Measurements from ENCODE around the gene HOXB4. TPM values are rescaled to one million over a fixed set of nuclear protein-coding genes. Genes with fewer than 3 reads are reported as not detected.

HOXB4 gene
- total and polyA plus RNA-seq, 3 experiments from 2014 or later: 0.33 to 3.7 (median 3.4) TPM

DNA sequence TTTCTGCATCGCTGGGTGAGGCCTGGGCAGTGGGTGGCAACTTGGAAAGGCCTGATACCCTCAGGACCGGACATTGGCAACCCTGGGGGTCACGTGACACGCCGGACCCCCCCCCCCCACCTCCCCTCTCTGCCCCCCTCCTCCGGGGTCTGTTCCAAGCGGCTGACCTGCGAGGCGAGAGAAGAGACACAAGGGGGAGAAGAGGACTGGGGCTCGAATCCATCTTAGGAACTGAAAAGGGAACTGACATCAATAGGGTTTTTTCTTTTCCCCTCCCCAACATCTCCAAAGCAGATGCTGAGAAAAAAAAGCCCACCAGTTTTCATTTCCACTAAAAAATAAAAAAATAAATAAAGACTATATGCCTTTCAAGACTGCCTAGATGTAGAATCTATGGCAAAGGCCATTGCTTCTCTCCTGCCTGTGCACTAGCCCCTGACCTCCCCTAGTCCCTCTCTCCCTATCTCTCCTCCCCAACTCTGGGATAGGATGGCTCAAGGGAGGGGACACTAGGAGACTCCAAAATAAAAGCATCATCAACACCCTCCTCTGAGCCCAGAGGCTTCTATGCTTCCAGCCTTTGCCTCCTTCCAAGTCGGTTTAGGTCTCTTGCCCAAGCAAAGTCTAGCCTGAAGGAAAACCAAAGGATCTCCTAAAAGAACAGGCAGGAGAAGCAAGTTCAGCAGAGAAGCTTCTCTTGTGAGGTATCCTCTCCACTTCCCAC is 25.5 kb downstream of the HOXB4 start:
- POLR2A ChIA-PET: no interaction called here
- CTCF ChIA-PET: no interaction called here
- no peak overlapping the region for H3K27ac Mint-ChIP-seq
- peak in 1 of 5 donors; percentile 6 for DNase-seq
- peaks cover 9 to 10% of the 10 kb centered on the region in 2 donors for H3K27me3 Mint-ChIP-seq
- Histone ChIP-seq H3K27me3 (ENCODE audit: insufficient read depth, low read length, poor library complexity, severe bottlenecking) (no peaks in the 10 kb centered on the region), H3K27ac (ENCODE audit: low read depth, low read length) (no peak overlapping the region), H3K9me3 (ENCODE audit: low read length) (no peaks in the 10 kb centered on the region), H3K36me3 (ENCODE audit: insufficient read depth, low read length) (no peaks in the 10 kb centered on the region), H3K4me3 (ENCODE audit: low read length) (no peak overlapping the region), H3K4me1 (ENCODE audit: insufficient read depth, low read length) (peaks cover 12% of the 10 kb centered on the region)
- peaks cover 0 to 8% (median 5%) of the 10 kb centered on the region in 3 donors for H3K36me3 Mint-ChIP-seq
- H3K4me3 Mint-ChIP-seq: no peak overlapping the region
- H3K9me3 Mint-ChIP-seq: no peaks in the 10 kb centered on the region
- peaks cover 8 to 24% (median 16%) of the 10 kb centered on the region in 3 donors for H3K4me1 Mint-ChIP-seq

DNA sequence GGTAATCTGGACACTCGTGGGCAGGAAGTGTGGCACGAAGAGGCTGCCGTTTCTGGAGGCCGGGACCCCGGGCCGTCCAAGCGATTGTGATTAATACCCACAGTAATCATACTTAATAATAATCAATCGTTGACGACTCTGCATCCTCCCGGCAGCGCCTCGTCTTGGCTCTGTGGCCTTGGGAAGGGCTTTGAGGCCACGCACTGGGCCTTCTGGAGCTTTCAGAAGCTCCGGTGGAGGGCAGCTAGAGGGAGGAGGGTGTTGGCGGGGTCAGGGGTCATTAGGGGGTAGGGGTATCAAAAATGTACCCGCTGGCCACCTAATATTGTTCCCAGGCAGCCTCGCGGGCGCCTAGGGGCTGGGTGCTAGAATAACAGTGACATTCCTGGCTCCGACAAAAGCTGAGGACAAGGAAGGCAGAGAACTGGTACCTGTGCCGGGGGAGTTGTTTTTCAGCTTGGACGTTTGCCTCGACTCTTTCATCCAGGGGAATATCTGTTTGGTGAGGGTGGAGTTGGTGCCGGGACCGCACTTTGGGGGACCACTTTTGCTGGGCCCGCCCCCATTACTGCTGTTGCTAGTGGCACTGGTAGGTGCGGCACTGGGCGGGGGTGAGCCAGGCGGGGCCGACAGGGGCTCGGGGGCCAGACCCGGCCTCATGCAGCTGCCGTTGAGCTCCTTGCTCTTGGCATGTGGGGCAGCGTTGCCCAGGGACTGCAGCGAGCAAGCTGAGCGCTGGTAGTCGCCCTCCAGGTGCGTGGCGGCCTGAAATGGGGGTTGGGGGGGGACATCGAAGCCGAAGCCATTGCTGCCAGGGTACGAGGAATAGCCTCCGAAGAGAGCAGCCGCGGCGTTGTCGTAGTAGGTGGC is 26.3 kb downstream of the HOXB4 start:
- CTCF ChIA-PET: no interaction called here
- no peak overlapping the region for H3K4me3 Mint-ChIP-seq
- POLR2A ChIA-PET: no interaction called here

DNA sequence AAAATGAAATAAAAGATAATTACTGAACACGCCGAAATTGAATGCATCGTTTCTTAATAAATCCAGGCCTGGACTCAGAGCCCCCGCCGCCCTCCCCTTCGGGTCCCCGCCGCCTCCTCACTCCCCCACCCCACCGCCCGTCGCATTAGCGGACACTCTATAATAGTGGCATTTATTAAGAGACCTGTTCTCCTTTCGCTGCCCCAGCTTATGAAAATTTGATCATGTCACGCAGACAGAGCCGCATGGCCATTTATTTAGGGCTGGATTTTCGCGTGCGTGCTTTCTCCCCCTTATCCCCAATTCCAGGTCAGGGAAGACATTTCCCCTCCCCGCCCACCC is 27.0 kb downstream of the HOXB4 start:
- Histone ChIP-seq H3K4me3 (ENCODE audit: low read length) (no peak overlapping the region), H3K4me1 (ENCODE audit: insufficient read depth, low read length) (peaks cover 22% of the 10 kb centered on the region), H3K27ac (ENCODE audit: low read depth, low read length) (no peak overlapping the region), H3K36me3 (ENCODE audit: insufficient read depth, low read length) (no peaks in the 10 kb centered on the region), H3K9me3 (ENCODE audit: low read length) (no peaks in the 10 kb centered on the region), H3K27me3 (ENCODE audit: insufficient read depth, low read length, poor library complexity, severe bottlenecking) (no peaks in the 10 kb centered on the region)
- peaks cover 9 to 36% (median 18%) of the 10 kb centered on the region in 3 donors for H3K4me1 Mint-ChIP-seq
- POLR2A ChIA-PET: no interaction called here
- no peak overlapping the region for H3K4me3 Mint-ChIP-seq
- H3K9me3 Mint-ChIP-seq: no peaks in the 10 kb centered on the region
- H3K27me3 Mint-ChIP-seq: peaks cover 3 to 6% of the 10 kb centered on the region in 2 donors
- CTCF ChIA-PET: no interaction called here
- no peak overlapping the region for H3K27ac Mint-ChIP-seq
- H3K36me3 Mint-ChIP-seq: peaks cover 0 to 8% (median 5%) of the 10 kb centered on the region in 3 donors
- no peak for DNase-seq

More for the DNA sequence above, 26.3 kb downstream of the HOXB4 start:
- H3K9me3 ChIP-seq (ENCODE audit: low read length): no peaks in the 10 kb centered on the region
- no peak overlapping the region for H3K4me3 ChIP-seq (ENCODE audit: low read length)
- H3K36me3 Mint-ChIP-seq: peaks cover 0 to 8% (median 5%) of the 10 kb centered on the region in 3 donors
- H3K27ac ChIP-seq (ENCODE audit: low read depth, low read length): no peak overlapping the region
- H3K27ac Mint-ChIP-seq: no peak overlapping the region
- H3K4me1 ChIP-seq (ENCODE audit: insufficient read depth, low read length): peaks cover 17% of the 10 kb centered on the region
- H3K27me3 ChIP-seq (ENCODE audit: insufficient read depth, low read length, poor library complexity, severe bottlenecking): no peaks in the 10 kb centered on the region
- H3K27me3 Mint-ChIP-seq: peaks cover 7% of the 10 kb centered on the region in 2 donors
- H3K4me1 Mint-ChIP-seq: peaks cover 9 to 31% (median 18%) of the 10 kb centered on the region in 3 donors
- DNase-seq: peak in 1 of 5 donors; percentile 33
- H3K36me3 ChIP-seq (ENCODE audit: insufficient read depth, low read length): no peaks in the 10 kb centered on the region
- no peaks in the 10 kb centered on the region for H3K9me3 Mint-ChIP-seq

DNA sequence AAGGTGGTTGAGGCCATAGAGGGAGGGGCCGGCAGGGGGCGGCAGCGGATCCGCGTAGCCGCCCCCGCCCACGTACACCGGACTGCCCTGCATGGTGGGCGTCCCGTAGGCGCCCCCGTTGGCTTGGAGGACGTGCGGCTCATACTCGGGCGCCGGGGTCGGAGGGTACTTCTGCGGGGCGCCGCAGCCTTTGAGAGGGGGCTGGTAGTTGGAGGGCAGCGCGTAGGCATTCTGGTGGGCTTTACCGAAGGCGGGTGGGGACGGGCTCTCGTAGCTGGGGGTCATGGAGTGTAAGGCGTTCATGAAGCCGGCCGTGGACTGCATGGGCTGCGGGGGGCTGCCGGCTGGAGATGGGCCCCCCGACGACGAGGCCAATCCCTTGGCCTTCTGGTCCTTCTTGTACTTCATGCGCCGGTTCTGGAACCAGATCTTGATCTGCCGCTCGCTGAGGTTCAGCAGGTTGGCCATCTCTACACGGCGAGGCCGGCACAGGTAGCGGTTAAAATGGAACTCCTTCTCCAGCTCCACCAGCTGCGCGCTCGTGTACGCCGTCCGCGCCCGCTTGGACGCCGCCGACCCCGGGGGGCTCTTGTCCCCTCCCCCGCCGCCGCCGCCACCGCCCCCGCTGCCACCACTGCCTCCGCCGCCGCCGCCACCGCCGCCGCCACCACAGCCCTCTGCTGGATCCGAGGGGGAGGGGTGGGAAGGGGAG is 27.5 kb downstream of the HOXB4 start:
- POLR2A ChIA-PET: no interaction called here

DNA sequence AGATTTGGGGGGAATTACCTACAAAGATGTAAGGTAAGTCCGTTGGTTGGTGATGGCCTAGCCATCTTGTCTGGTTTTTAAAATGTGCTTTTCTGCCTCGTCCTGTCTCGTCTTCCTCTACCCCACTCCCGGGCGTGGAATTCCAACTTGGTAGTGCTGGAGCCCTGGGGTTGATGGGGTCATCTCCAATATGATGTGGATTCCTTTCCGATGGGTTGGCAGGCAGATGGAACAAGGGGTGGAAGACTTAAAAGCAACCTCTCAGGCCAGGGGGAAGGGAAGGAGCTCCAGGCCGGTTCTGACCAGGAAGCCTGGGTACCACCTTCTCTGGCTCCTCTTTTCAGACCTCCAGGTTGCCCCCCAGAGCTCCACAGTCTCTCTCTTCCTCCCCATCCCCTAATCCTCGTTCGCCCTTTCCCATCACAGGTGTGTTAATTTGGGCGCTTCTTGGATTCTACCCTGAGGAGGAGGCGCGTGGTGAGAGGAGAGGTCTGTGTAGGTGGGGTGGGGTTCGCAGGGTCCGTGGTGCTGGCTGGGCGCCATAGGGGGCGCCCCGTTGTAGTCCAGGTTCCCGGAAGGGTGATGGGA is 28.1 kb downstream of the HOXB4 start:
- Histone ChIP-seq H3K36me3 (ENCODE audit: insufficient read depth, low read length) (no peaks in the 10 kb centered on the region), H3K4me1 (ENCODE audit: insufficient read depth, low read length) (peaks cover 30% of the 10 kb centered on the region), H3K27ac (ENCODE audit: low read depth, low read length) (no peak overlapping the region), H3K9me3 (ENCODE audit: low read length) (no peaks in the 10 kb centered on the region), H3K27me3 (ENCODE audit: insufficient read depth, low read length, poor library complexity, severe bottlenecking) (no peaks in the 10 kb centered on the region), H3K4me3 (ENCODE audit: low read length) (no peak overlapping the region)
- peak in 1 of 5 donors; percentile 39 for DNase-seq
- no peak overlapping the region for H3K27ac Mint-ChIP-seq
- peaks cover 12 to 36% (median 13%) of the 10 kb centered on the region in 3 donors for H3K4me1 Mint-ChIP-seq
- no peaks in the 10 kb centered on the region for H3K9me3 Mint-ChIP-seq
- H3K36me3 Mint-ChIP-seq: peaks cover 0 to 8% (median 5%) of the 10 kb centered on the region in 3 donors
- no peak overlapping the region for H3K4me3 Mint-ChIP-seq
- peaks cover 0 to 2% of the 10 kb centered on the region in 2 donors for H3K27me3 Mint-ChIP-seq
- POLR2A ChIA-PET: no interaction called here
- CTCF ChIA-PET: no interaction called here

More for the DNA sequence above, 27.5 kb downstream of the HOXB4 start:
- DNase-seq: peak in 1 of 5 donors; percentile 36
- no peaks in the 10 kb centered on the region for H3K36me3 ChIP-seq (ENCODE audit: insufficient read depth, low read length)
- H3K4me1 ChIP-seq (ENCODE audit: insufficient read depth, low read length): peaks cover 24% of the 10 kb centered on the region
- Mint-ChIP-seq H3K27me3 (peaks cover 3 to 5% of the 10 kb centered on the region in 2 donors), H3K27ac (no peak overlapping the region), H3K36me3 (peaks cover 0 to 8% (median 5%) of the 10 kb centered on the region in 3 donors), H3K4me3 (no peak overlapping the region), H3K4me1 (peaks cover 11 to 35% (median 18%) of the 10 kb centered on the region in 3 donors), H3K9me3 (no peaks in the 10 kb centered on the region)
- H3K9me3 ChIP-seq (ENCODE audit: low read length): no peaks in the 10 kb centered on the region
- CTCF ChIA-PET: no interaction called here
- H3K27ac ChIP-seq (ENCODE audit: low read depth, low read length): no peak overlapping the region
- no peak overlapping the region for H3K4me3 ChIP-seq (ENCODE audit: low read length)
- no peaks in the 10 kb centered on the region for H3K27me3 ChIP-seq (ENCODE audit: insufficient read depth, low read length, poor library complexity, severe bottlenecking)

DNA sequence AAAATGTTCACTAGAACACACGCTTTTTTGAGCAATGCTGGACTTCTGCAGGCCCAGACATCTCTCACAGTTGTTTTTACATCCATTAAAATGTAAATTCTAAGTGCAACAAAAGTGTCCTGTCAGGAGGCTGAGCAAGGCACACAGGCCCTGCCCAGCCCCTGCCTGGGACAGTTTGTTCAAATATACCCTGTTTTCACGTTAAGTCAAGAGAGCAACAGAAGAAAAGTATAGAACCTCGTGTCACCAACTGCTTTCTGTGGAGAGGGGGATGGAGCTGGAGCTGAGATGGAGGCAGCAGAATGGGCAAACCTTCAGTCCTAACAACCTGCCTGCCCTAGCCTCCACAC is 28.9 kb downstream of the HOXB4 start:
- Mint-ChIP-seq H3K4me1 (peaks cover 12 to 41% (median 13%) of the 10 kb centered on the region in 3 donors), H3K9me3 (no peaks in the 10 kb centered on the region), H3K27ac (peak overlapping the region in 1 of 8 donors; percentile 36), H3K27me3 (peaks cover 0 to 2% of the 10 kb centered on the region in 2 donors), H3K4me3 (peak overlapping the region in 1 of 7 donors; percentile 11), H3K36me3 (peaks cover 0 to 8% (median 5%) of the 10 kb centered on the region in 3 donors)
- CTCF ChIA-PET: interaction anchor here (1.7 kb wide), 1 partner anchor 44 kb away, joined by 3 read pairs; no protein-coding TSS in a partner anchor
- DNase-seq: no peak
- H3K36me3 ChIP-seq (ENCODE audit: insufficient read depth, low read length): no peaks in the 10 kb centered on the region
- H3K27me3 ChIP-seq (ENCODE audit: insufficient read depth, low read length, poor library complexity, severe bottlenecking): no peaks in the 10 kb centered on the region
- H3K4me1 ChIP-seq (ENCODE audit: insufficient read depth, low read length): peaks cover 32% of the 10 kb centered on the region
- H3K4me3 ChIP-seq (ENCODE audit: low read length): no peak overlapping the region
- no peaks in the 10 kb centered on the region for H3K9me3 ChIP-seq (ENCODE audit: low read length)
- POLR2A ChIA-PET: interaction anchor here (0.9 kb wide), 1 partner anchor 12 kb away, joined by 3 read pairs; no protein-coding TSS in a partner anchor
- peak overlapping the region; percentile 92 for H3K27ac ChIP-seq (ENCODE audit: low read depth, low read length)

DNA sequence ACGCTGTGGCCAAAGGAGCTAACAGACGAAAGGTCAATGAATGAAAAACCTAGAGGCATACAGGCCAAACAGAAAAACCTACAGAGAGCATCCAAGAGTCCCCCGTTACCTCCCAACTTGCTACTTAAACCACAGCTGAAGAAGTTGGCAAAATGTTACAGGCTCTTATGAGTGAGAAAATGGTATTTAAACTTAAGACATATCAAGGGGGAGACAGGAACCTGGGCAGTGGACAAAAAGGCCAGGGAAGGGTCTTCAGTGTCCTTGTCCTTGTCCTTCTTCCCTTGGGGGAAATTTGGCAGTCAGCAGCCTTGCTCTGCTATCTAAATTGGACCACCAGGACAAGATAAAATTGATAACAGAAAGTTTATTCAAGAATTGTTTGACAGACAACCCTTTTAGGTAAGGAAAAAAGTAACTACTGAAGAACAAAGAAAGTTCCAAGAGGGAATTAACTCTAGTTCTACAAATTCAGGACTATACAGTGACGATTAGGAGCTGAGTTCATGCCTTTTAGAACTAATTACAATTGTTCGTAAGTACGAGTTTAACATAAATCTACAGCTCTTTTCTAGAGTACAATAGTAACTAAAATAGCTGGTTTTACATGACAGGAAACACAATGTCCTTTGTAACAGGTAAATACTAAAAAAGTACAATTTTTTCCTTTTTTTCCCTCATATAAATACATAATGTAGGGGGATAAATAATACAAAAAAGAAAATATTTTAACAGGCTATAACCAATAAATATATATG is 29.4 kb downstream of the HOXB4 start:
- H3K4me1 Mint-ChIP-seq: peaks cover 15 to 45% (median 18%) of the 10 kb centered on the region in 3 donors
- Histone ChIP-seq H3K4me3 (ENCODE audit: low read length) (peak overlapping the region; percentile 26), H3K36me3 (ENCODE audit: insufficient read depth, low read length) (no peaks in the 10 kb centered on the region), H3K27ac (ENCODE audit: low read depth, low read length) (peak overlapping the region; percentile 92), H3K4me1 (ENCODE audit: insufficient read depth, low read length) (peaks cover 32% of the 10 kb centered on the region), H3K27me3 (ENCODE audit: insufficient read depth, low read length, poor library complexity, severe bottlenecking) (no peaks in the 10 kb centered on the region), H3K9me3 (ENCODE audit: low read length) (no peaks in the 10 kb centered on the region)
- POLR2A ChIA-PET: interaction anchor here (0.6 to 0.9 kb wide), 2 partner anchors 12 to 37 kb away, joined by 3 to 10 read pairs; no protein-coding TSS in a partner anchor
- DNase-seq: no peak
- H3K27me3 Mint-ChIP-seq: peaks cover 3 to 5% of the 10 kb centered on the region in 2 donors
- no peaks in the 10 kb centered on the region for H3K9me3 Mint-ChIP-seq
- H3K36me3 Mint-ChIP-seq: peaks cover 0 to 12% (median 4%) of the 10 kb centered on the region in 3 donors
- CTCF ChIA-PET: interaction anchor here (1.7 kb wide), 1 partner anchor 44 kb away, joined by 3 read pairs; no protein-coding TSS in a partner anchor
- peak overlapping the region in 6 of 8 donors; percentile 12 to 84 (median 66) for H3K27ac Mint-ChIP-seq
- H3K4me3 Mint-ChIP-seq: peak overlapping the region in 5 of 7 donors; percentile 18 to 69 (median 62)

All from CD8-positive, alpha-beta memory T cell (primary cell).